CD4-positive, alpha-beta T cell treated with Interleukin-6 for 4 hours (primary cell): ENCODE data around the gene CHCHD6.

Source experiments
- DNase-seq: peaks from one replicate; pipeline ENCODE4 v3.0.0-alpha.2; 2020; ENCODE audit warnings: mixed read lengths

The CHCHD6 gene

DNA sequence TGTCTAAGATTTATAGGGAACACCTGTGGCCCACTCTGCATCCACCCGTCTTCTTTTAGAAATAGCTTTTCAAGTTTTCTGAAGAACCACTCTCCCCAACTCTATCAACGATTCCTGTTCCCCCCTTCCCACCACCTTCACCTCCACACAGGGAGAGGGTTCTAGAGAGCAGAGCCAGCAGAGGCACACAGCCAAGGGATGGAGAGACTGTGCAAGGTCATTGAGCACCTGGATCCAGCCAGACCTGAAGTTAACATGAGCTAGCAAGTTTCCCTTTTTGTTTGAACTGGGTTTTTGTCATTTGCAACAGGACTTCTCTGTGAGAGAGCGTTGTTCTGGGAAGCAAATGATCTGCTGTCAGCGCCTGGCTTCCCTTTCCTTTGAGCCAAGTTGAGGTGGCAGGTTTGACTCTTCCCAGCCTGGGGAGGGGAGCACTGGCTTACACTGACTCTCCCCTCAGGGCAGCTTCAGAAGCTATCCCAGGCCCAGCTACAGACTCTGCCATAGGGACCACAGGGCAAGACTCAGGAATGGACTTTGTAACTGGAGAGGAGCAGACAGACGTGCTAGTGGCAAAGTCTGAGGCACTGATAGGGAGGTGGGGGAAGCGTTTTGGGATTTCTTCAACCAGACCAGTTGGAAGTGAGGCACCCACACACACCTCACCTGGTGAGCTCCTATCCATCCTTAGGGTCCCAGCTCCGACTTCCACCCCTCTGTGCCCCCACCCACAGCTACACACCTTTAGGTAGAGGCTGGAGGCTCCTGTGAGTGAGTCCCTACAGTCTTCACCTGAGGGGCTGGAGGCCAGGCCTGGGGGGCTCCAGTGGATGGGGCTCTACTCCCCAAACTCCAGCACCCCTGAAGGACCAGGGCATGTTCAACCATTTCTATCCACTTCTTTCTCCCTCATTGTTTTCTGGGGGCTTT lies 259.5 kb downstream of the CHCHD6 start:
- no peak for DNase-seq

DNA sequence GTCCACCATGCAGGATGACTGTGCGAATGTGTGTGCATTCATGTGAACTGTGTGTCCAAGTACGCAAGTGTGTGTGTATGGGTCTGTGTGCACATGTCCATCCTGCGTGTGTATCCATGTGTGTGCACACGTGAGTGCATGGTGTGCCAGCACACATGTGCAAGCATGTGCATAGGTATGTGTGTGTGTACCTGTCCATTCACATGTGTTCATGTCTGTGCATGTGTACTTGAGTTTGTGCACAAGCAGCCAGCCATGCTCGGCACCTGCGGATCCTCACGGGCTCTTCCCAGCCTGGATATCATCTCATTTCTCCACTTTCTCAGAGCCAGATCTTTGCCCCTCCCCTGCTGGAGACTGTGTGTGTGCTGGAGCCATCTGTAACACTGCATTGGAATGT lies 260.2 kb downstream of the CHCHD6 start:
- DNase-seq = no peak

DNA sequence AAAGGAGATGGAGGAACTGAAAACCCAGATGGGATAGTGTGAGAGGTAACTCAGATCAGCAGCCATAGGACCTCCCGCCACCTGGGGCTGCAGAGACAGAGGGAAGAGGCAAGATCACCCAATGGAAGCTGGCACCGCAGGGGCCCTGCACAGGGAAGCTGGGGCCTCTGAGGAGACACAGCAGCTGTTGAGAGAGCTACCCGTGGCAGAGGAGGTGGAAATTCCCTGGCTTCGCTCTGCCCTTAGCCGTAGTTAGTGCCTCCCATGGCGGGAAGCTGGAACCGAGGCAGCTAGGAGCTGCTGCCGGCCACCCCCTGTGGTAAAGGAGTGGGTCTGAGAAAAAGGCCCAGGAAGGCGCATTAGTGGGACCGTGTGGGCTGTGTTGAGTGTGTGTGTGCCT lies 260.9 kb downstream of the CHCHD6 start:
- DNase-seq = no peak

DNA sequence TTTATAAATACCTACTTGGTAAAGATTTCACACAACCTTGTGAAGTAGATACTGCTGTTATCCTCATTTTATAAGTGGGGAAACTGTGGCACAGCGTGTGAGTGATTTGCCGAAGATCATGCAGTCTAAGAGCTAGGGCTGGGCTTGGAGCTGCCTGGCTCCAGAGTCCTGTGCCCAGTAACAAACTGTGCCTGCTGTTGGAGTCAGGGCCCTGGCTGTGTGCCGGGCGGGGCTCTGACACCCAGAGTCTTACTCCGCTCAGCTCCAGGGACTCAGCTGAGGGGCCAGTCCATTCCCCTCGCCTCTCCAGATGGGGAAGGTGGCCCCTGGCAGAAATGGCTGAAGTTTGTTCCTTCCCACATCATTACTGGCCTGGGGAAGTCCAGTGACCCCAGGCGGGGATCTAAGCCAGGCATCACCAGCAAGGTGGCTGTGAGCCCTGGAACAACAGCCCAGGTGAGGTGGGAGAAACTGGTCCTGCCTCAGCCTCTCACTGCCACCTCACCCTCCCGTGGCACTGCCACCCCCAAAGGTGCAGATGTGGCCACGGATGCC lies 261.6 kb downstream of the CHCHD6 start:
- DNase-seq = no peak

DNA sequence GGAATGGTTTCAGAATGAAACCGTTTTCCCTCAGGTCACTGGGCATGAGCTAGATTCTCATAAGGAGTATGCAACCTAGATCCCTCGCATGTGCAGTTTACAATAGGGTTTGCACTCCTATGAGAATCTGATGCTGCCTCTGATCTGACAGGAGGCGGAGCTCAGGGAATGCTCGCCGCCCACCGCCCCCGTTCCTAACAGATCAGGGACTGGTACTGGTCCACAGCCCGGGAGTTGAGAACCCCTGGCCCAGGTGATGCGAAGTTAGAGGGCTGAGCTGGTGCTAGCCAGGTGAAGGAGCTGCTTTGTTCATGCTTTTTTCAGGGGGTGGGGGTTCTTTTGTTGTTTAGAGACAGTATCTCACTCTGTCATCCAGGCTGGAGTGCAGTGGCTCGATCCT lies 263.3 kb downstream of the CHCHD6 start:
- DNase-seq = no peak

DNA sequence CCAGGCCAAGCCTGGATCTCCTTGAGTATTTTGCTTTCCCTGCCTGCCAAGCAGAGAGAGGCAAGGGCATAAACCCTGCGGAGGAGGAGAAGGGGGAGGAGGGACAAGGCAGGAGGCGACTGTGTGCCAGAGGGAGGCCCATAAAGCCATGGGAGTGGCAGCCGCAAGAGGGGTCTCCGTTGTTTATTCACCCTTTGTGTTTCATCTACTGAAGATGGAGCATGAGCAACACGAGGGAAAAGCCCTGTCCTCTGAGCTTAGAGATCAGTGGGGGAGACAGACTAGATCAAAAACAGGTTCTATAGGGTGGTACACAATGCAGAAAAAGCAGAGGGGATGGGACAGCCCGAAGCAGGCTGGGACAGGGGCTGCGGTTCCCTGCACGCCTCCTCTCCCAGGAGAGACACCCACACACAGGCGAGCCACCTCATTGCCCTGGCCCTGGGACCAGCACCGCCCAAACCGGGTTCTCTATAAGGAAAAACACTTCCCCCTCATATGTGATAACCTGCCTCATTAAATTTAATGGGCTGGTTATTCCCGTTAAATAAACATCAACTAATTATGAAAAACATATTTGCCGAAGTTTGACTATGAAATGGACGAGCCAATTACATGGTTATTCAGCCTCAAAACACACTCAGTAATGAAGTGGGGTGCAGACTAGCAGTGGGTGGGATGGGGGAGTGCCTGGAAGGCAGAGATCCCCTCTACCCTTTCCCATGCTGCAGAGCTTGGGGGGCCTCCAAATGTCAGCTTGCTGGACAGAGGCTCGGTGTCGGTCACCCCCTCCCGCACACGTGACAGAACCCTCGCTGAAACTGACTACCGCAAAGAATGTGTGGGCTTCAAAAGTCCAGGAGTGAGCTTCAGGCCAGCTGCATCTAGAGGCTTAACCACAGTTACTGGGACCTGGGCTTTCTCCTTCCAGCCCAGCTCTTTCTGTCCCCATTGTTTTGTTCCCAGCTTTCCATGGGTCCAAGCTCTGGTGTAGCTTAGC lies 264.7 kb downstream of the CHCHD6 start:
- no peak for DNase-seq

DNA sequence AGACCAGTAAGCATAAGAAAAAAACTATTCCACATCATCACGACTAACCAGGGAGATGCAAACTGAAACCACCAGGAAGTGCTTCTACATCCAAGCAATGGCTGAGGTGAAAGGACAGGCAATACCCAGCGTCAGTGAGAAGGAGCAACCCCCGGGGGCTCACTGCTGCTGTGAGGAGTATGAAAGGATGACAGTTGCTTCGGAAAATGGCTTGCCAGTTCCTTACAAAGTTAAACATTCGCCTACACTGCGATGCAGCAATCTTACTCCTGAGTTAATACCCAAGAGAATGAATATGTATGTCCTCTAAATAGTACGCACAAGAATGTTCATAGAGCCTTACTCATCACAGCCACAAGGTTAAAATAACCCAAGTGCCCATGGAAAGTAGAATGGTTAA lies 265.5 kb downstream of the CHCHD6 start:
- DNase-seq = no peak

DNA sequence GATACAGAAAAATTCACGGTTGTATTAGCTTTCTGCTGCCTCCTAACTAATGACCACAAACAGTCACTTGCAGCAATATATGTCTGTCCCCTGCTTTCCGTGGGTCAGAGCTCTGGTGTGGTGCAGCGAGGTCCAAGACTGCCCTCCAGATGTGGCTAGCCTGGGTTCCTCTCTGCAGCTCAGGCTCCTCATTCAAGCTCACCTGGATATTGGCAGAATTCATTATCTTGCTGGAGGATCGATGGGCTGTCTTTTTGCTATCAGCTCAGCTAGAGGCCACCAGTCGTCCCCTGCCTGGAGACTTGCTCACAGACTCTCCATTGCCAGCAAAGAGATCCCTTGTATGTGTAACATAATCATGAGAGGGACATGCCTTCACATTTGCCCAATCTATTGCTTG lies 266.1 kb downstream of the CHCHD6 start:
- no peak for DNase-seq

DNA sequence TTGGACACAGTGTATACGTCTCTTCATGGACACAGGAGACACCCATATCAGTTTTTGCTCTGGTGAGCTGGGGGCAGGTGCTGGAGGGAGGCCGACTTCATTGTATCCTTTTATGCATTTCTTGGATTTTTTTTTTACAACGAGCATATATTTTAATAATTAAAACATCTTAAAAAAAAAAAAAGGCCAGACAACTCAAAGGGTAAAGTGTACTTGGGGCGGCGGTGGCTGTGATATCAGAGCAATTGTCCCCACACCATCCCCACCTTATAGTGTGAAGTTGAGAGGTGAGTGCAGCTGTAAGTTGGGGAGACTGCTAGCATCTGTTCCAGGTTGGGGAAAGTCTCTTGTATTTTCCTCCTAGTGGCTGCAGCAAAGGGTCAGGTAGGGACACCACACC lies 266.9 kb downstream of the CHCHD6 start:
- DNase-seq = no peak

DNA sequence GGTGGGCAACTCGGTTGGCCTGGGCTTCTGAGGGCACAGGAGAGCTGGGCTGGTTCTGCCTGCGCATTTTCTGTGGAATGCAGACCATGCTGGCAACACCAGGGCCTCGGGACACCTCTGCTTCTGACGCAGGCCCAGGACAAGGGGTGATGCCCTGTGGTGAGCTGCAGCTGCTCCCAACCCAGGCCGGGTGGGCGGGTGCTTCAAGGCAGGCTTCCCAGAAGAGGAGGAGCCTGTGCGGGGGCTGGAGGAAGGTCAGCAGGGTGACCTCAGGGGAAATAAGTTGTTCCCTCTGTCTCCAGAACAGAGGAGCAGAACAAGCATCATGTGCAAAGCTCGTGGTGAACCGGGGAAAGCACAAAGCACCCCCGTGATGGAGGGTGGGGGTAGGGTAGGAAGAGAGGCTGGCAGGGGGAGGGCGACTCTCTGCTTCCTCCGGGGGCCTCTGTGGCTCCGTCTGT lies 267.9 kb downstream of the CHCHD6 start:
- no peak for DNase-seq

DNA sequence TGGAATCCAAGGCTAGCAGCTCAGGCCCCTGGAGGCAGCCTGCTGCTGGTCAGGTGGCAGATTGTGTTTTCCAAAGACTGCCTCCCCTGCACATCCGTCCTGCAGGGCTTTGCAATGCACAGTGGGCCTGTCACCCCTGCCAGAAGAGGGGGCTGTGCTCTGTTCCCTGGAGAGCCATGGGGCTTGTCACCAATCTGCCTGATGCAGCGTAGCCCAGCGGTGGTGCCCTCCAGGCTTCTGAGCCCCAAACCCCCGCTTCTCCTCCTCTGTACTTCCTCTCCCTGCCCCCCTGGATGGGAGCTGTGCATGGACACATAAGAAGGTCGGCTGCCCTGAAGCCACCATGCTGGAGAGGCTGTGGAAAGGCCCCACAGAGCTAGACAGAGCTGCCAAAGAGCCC lies 268.8 kb downstream of the CHCHD6 start:
- DNase-seq = no peak

DNA sequence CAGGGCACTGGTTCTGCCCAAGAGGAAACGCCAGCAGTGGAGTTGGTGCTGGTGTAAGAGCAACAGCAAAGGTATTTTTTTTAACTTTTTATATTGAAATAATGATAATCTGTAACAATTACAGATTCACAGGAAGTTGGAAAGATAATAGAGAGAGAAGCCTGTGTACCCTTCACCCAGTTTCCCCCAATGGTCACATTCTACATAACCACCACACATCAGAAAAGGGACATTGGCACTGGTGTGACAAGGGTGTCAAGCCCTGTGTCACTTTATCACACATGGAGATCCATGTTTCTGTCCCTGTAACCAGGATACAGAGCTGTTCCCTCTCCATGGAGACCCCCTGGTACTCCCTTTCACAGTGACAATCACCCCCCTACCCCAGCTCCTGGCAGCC lies 269.8 kb downstream of the CHCHD6 start:
- DNase-seq = no peak

DNA sequence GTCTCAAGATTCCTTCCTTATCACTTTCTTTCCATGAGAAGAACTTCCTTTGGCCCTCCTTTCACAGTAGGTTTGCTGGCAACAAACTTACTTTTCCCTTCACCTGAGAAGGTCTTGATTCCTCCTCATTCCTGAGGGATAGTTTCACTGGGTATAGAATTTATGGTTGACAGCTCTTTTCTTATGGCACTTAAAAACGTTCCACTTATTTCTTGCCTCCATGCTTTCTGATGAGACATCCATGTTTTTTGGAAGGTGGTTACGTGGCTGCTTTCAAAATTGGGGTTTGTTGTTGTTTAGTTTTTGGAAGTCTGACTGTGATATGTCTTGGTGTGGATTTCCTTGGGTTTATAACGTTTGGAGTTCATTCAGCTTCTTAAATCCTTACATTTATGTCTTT lies 270.7 kb downstream of the CHCHD6 start:
- DNase-seq = no peak

DNA sequence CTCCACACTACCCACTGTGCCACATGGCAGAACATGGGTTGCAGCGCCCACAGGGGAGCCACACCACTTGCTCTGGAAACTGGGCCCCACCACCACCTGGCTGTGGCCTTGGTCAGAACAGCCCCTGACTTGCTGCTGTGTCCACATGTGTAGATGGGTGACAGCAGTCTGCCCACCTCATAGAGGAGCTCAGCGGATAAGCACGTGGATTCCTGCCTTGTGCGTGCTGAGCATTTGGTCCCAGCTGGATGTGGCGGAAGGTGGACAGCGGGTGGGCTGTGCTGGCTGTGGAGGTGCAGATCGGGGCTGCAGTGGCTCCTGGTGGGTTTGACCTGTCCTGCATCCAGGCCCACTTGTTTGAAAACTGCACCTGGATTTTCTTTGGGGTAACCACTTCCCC lies 272.9 kb downstream of the CHCHD6 start:
- DNase-seq = no peak

DNA sequence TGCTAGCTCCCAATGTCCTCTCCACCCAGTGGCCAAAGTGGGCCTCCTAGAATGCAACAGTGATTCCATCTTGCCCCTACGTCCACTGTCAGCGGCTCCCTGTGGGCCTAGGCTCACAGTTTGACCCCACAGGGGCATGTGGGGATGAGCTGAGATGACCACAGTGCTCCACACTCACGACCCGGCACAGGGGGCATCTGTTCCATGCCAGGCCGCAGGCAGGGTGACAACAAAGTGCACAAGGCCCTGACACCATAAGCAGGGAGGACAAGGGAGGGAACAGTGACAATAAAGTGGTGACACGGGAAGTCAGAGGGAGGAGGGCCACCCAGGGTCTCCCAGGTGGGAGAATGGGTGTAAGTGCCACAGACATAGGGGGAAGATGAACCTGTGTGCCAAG lies 273.8 kb downstream of the CHCHD6 start:
- no peak for DNase-seq

DNA sequence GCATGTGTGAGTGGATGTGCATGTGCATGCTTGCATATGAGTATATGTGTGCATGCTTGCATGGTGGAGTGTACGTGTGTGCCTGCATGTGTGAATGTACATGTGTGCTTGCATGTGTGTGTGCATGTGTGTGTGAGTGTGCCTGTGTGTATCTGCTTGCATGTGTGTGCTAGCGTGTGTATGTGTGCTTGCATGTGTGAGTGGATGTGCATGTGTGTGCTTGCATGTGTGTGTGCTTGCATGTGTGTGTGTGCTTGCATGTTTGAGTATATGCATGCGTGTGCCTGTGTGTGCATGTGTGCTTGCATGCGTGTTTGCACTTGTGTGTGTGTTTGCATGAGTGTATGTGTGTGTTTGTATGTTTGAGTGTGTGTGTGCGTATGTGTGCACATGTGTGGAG lies 274.3 kb downstream of the CHCHD6 start:
- no peak for DNase-seq

DNA sequence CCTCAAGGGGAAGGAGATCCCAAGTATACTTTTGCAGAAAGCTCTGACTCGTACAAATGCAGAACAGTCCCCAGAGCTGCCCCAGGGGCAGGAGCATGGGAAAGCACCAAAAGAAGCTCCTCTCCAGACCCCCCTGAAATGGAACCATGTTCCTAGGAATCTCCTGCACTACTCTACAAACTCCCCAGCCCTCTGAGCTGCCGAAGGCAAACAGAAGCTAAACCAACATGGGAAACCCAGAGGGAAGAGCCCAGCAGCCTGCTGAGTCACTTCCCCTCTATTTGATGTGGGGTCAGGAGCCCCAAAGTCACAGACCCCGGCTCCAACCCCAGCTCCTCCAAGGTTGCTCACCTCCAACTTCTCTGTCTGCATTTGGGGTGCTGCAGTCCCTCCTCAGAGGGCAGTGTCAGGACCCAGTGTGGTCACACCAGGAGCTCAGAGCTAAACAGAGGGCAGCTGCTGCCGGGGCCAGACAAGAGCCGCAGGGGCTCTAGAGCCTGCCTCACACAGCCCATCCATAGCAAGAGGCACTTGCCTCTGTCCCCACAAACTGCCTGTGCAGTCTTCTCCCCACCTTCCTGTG lies 275.1 kb downstream of the CHCHD6 start:
- no peak for DNase-seq

DNA sequence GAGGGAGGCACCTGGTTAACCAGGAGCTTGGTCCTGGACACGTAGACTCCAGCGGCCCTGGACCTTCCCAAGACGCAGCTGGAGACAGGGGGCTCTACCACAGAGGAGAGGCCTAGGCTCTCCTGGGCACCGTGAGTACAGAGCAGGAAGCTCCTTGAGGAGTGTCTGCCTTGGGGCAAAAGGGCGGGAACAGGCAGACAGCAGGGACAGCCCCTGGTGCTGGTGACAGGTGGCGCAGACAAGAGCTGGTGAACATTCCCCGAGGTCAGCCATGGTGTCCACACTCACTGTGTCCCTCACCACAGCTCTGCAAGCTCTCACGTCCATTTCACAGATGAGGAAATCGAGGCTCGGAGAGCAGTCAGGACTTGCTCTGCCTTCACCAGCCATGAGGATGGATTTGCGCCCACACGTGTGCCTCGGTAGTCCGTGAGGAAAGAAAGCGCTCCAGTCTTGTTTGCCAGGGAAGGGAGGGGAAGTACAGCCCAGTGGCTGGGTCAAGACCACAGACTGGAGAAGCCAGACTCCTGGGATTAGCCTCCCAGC lies 276.3 kb downstream of the CHCHD6 start:
- no peak for DNase-seq

DNA sequence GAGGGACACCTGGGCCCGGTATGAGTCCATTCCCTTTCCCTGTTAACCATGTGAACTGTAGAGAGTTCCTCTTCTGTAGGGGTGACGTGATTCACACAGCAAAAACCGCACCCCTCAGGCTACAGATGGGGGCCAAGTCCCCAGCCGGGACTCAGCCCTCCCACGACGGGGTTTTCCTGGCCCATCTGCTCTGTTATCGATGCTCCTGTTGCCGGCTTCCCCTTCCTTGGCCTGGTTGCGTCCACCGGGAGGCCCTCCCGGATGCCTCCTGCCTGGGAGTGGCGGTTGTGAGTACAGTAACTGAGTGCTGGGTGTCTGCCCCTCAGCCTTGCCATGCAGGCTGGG lies 278.1 kb downstream of the CHCHD6 start:
- DNase-seq = peak; percentile 55

DNA sequence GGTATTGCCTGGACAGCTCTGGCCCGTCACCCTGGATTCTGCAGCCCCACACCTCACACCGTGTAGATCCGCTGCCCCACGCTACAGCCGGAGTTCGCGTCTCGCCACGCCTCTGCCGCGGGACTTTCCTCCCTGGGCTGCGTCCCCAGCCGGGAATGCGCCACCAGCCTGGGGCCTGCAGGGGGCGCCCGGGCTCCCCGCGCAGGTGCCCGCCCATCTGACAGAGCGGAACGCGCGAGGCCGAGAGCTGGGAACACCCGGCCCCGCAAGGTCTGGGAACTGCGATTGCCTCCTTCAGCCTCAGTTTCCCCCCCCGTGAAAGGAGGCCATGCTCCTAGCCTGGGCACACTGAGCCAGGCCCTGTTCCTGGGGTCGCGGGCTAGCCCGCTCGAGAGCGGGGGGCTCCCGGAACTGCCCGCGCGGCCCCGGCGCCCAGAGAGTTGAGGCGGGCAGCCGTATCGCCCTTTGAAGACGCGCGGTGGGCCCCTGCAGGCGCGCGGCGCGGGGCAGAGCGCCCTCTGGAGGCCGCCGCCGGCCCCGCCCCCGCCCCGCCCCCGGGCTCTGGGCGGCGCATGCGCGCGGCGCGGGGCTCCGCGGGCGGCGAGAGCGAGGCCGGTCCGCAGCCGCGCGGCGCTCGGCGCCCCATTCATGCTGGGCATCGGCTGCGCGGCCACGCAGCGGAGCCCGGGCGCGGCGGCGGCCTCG lies 278.6 kb downstream of the CHCHD6 start, which contains the start of gene PLXNA1:
TSS of gene PLXNA1 (plus strand) at position 645 of the 705 bp plus-strand sequence. CDS start 5,479 bp downstream, outside the sequence.
- DNase-seq = peak; percentile 89

DNA sequence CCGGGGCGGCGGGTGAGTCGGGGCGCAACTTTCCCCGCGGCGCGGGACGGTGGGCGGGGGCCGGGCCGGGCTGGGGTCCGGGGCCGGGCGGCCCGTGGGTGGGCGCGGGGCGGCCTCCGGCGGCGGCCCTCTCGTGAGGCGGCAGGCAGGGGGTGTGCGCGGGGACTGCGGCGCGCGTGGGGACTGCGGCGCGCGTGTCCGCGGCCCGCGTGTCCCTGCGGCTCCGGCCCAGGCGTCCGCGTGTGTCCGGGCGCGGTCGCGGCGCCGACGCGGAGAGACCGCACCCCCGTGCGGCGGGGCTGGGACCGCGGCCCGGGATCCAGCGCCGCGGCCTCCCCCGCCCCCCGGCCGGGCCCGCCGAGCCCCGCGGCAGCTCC lies 279.2 kb downstream of the CHCHD6 start:
- DNase-seq = peak; percentile 11
